Stimulated activated CD8-positive, alpha-beta memory T cell treated with anti-CD3 and anti-CD28 coated beads, Interleukin-4, amount 100 ng/mL, for 24 hours (primary cell): Measurements from ENCODE around the gene CLDN17.

Experiments used
- DNase-seq: peaks from one replicate; pipeline ENCODE4 v3.0.0-alpha.2; 2020; ENCODE audit warnings: low read depth

The CLDN17 gene

GRCh38 chr21:30117631-30118030 lies 49.0 kb downstream of the CLDN17 start:
- DNase-seq = no peak

- no peak for DNase-seq
Observed at GRCh38 chr21:30116479-30116878, 50.1 kb downstream of the CLDN17 start.
